GM19351 (cell line): ENCODE measurements around the gene VCL.
"Not testable (repeated sequence)": the region's sequence is repeated elsewhere in the genome, so short reads cannot be mapped to it uniquely, and the experiment has no call there.

Source experiments
- ATAC-seq: cut with Tn5 transposase; IDR thresholded peaks from one replicate; pipeline ENCODE4 v1.9.1; 2021; ENCODE audit warnings: mild to moderate bottlenecking, moderate library complexity; ENCODE audit not compliant: unreplicated experiment

Gene VCL

DNA sequence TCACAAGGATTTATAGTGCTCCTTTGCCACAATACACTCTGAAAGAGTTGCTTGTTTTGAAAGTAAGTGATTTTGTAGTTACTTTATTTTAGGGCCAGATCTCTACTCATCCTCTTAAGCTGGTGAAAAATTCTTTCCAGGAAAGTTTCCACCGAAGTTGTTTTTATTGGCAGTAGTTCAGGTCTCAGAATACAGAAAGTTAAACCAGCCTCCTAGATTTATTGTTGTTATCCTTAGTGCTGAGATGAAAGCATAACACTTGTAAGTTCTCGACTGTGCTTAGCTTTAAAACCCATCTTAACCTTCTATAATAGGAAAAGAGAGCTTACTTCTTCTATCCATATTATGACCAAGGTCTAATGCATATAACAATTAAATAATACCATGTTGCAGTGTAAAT, 147.2 kb downstream of the VCL start:
- ATAC-seq: no peak

GRCh38 chr10:74146980-74147379, 149.1 kb downstream of the VCL start:
- not testable (repeated sequence) for ATAC-seq

- peak; percentile 39 for ATAC-seq
These were observed 152.5 kb downstream of the VCL start, which contains the start of gene AP3M1 for GRCh38 chr10:74150204-74150989. AP3M1 (minus strand) TSS chr10:74150828; CDS start chr10:74138379, 12,449 bp downstream.

DNA sequence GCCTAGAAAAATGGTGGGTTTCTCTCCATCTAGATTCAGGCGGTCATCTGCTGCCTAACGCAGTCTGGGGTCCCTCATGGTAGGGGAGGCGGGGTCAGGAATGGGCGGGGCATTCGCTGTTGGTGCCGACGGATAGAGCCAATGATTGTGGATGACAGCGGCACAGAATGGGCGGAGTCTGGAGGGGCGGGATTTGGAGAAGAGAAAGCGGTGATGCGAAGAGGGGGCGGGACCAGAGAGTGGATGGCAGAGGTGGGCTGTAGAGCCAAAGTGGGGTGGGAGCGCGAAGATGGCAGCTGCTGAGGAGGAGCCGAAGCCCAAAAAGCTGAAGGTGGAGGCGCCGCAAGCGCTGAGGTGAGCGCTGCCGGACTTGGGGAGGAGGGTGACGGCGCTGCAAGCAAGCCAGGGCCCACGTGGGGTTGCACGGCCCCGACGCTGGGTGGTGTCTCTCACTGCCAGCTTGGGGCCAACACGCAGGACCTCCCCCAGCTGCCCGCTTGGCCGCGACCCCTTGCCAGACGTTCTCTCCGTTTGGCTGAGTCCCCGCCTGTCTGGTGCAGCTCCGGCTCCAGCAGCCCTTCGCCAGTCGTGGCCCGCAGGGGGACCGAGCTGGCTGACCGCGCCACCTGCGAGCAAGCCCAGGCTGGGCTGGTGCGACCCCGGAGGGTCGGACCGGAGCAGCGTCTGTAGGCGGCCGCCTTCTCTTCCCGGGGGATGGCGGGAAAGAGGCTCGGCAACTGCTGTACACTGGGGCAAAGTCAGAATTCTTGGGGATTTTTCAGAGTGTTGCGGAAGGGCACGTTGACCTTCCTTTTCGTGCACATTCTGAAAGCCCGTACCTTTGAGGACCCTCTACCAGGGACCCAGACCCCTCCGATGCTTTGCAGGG, 153.3 kb downstream of the VCL start, which contains the start of gene ADK:
ADK (plus strand) TSS at position 232 of the 889 bp plus-strand sequence; CDS start at position 290, 58 bp downstream.
- peak; percentile 81 for ATAC-seq

DNA sequence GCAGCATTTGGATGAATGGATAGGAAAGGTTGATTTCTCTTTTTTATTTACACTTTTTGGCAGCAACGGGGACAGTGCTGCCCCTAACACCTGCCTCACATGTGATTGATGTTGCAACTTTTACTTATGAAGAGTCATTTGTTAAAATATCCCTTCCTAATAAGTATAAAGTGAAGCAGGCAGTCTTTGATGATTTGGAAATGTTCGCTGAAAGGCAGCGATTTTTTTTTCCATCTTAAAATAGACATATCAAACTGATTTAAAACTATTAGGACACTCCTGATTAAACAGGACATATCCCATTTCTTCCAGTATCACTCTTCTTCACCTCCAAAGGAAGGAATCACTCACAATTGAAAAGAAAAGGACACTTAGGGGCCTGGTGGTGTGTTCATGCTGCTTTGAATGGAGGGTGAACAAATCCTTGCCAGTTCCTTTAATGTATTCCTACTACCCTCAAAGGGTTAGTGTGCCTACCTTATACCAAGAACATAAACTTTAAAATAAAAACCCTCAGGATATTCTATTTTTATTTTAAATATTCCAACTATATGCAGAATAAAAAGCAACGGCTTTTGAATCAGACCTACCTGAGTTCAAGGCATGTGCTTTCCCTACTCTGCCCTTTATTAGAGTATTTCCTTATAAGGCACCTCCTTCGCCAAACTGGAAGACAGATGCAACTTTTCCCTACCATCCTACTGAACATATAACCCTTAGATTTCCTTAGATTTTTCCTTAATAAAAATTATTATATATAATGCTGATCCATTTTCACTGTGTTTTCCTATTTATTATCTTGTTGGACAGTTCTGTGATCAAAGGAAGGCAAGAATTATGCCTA, 154.2 kb downstream of the VCL start:
- no peak for ATAC-seq

GRCh38 chr10:74153123-74153522, 155.2 kb downstream of the VCL start:
- ATAC-seq: no peak

- no peak for ATAC-seq
These were observed 155.8 kb downstream of the VCL start for GRCh38 chr10:74153676-74154075.

DNA sequence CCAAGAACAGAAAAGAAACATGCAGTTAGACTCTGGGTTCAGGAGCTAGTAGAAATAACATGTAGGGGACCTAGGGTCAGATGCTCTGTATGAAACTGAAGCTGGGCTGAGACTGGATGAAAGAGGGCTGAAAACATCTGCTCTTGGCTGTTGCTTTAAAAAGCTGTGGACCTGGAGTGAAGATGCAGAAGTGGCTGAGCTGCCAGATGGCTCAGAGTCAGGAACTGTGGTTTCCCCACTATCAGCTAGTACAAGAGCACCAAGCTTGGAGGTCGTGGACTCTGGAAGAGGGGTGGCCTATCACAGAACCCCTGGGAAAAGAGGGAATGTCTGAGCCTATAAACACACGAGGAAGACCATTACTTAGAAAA, 159.0 kb downstream of the VCL start:
- peak; percentile 70 for ATAC-seq

- ATAC-seq: no peak
These were observed 162.1 kb downstream of the VCL start for GRCh38 chr10:74160013-74160412.

- peak; percentile 49 for ATAC-seq
These were observed 165.6 kb downstream of the VCL start for GRCh38 chr10:74163319-74164068.

DNA sequence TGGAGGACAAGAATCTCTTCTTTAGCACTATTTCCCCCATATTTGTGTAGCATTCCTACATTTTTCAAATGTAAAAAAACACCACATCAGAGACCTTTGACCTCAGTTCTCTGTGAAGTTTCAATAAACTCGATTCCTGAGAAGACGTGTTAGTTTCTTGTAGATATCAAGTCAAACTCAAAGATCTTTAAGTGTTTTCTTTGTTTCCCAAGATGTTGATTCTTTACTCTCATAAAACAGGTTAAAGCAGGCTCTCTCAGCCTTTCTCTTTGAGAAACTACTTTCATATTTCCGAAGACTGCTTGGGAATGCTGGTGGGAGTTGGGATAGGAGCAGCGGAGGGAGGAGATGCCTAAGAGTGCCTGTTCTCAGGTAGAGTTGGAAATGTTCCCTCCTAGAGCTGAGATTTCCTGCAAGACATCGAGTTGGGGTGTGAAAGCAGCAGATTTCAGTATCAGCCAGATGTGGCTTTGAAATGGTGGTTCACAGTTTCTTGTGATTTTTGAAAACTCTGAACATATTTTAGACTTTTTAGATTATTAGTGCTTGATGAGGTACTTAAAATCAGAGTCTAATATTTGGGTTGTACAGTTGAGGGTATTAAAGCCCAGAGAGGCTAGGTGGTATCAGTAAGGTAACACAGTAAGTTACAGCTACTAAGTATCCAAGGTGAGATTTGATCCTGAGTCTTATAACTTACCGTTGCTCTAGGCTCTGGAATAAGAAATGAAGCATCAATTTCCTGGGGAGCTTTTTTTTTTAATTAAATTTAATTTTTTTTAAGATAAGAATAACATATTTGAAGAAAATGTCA, 167.0 kb downstream of the VCL start:
- ATAC-seq: no peak

DNA sequence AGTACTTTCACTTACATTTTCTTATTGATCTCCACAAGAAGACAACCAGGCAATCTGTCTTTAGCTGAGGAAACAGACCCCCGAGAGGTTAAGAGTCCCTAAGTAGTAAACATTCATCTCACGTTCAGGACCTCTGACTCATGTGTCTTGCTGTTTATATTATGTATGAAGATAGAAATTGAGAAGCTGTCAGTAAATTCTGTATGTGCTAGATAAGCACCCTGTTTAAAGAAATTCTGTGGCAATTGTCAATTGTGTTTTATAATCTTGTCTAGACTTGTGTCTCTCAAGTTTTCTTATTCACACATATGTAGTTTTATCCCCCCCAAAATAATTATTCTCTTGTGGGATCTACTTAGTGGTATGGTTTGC, 167.6 kb downstream of the VCL start:
- no peak for ATAC-seq

GRCh38 chr10:74167443-74167842, 169.5 kb downstream of the VCL start:
- ATAC-seq: no peak
